Breast epithelium (tissue), 4 donors: ENCODE measurements around the gene CYB5R3. TPM values are rescaled to one million over a fixed set of nuclear protein-coding genes. Genes with fewer than 3 reads are reported as not detected.

Experiments used
- DNase-seq, 2 donors: peaks; one replicate each; pipeline ENCODE4 v3.0.0-alpha.2; 2019; ENCODE audit warnings: low spot score in 2 of 2
- H3K27ac ChIP-seq, 2 donors: fragments of 200-600 bp; sonication (generic) in 1 of 2; one replicate each; pipeline ENCODE4 v1.5.1; 2016 to 2019; ENCODE audit warnings: mild to moderate bottlenecking in 1 of 2
- H3K27me3 ChIP-seq, 2 donors: fragments of 200-600 bp; sonication (generic) in 1 of 2; one replicate each; pipeline versions ENCODE4 v1.5.1 to v1.6.0; 2017 to 2019; ENCODE audit warnings: control low read depth in 1 of 2, mild to moderate bottlenecking in 1 of 2
- H3K36me3 ChIP-seq: fragments of 200-600 bp; one replicate; pipeline ENCODE4 v1.5.1; 2019
- H3K4me1 ChIP-seq, 2 donors: fragments of 200-600 bp; sonication (generic); one replicate each; pipeline ENCODE4 v1.5.1; 2016 to 2019; ENCODE audit warnings: control low read depth in 1 of 2
- H3K4me3 ChIP-seq, 3 donors: fragments of 200-600 bp; sonication (generic); 1 replicate in 2 of 3; 2 replicates in 1 of 3; pipeline ENCODE4 v1.5.1; 2016 to 2019; ENCODE audit warnings: mild to moderate bottlenecking in 3 of 3, moderate library complexity in 2 of 3
- H3K9me3 ChIP-seq, 2 donors: fragments of 200-600 bp; sonication (generic) in 1 of 2; one replicate each; pipeline ENCODE4 v1.5.1; 2016 to 2019; ENCODE audit warnings: control low read depth in 1 of 2
- CTCF ChIP-seq, 3 donors: fragments of 450-650 bp; IDR thresholded peaks; one replicate each; pipeline ENCODE4 v1.5.1; 2016 to 2017; ENCODE audit warnings: antibody characterized with exemption in 3 of 3, mild to moderate bottlenecking in 3 of 3, moderate library complexity in 3 of 3
- POLR2A ChIP-seq: fragments of 450-650 bp; IDR thresholded peaks from one replicate; pipeline ENCODE4 v1.6.1; 2016; ENCODE audit warnings: antibody characterized with exemption, mild to moderate bottlenecking, moderate library complexity
- POLR2AphosphoS5 ChIP-seq, 3 donors: sonication (generic); formaldehyde crosslinking; IDR thresholded peaks; one replicate each; pipeline ENCODE4 v1.6.1; 2017; ENCODE audit warnings: antibody characterized with exemption in 3 of 3
- intact Hi-C: fragments of 100-400 bp; cut with DNase I; formaldehyde crosslinking; loops from one replicate; pipeline ENCODE4 v1.15.1; 2023; ENCODE audit warnings: low total_unique reads
- total RNA-seq, 3 donors: library from RNA; depleted of rRNA; stranded (reverse); fragments of >200 nt; gene quantifications; one replicate each; pipeline ENCODE4 v1.1.0, GENCODE V29; 2016

The CYB5R3 gene
- total RNA-seq, 3 donors from 2014 or later = 56.5 to 248 (median 87.5) TPM

GRCh38 chr22:42637555-42637954, 11.6 kb downstream of the CYB5R3 start:
- no peak overlapping the region for H3K4me3 ChIP-seq
- intact Hi-C loops = no loop called here
- no peaks in the 10 kb centered on the region for H3K36me3 ChIP-seq
- H3K4me1 ChIP-seq = no peaks in the 10 kb centered on the region
- no peaks in the 10 kb centered on the region for H3K27me3 ChIP-seq
- no peak for TF ChIP-seq POLR2A
- no peak for TF ChIP-seq POLR2AphosphoS5 (IDR thresholded peaks at IDR 0.05)
- no peak for TF ChIP-seq CTCF (IDR thresholded peaks at IDR 0.05)
- H3K9me3 ChIP-seq = no peaks in the 10 kb centered on the region
- DNase-seq = no peak
- no peak overlapping the region for H3K27ac ChIP-seq

- Histone ChIP-seq H3K9me3 (no peaks in the 10 kb centered on the region), H3K27ac (no peak overlapping the region), H3K27me3 (no peaks in the 10 kb centered on the region), H3K36me3 (no peaks in the 10 kb centered on the region), H3K4me1 (no peaks in the 10 kb centered on the region), H3K4me3 (no peak overlapping the region)
- no peak for DNase-seq
- TF ChIP-seq POLR2A = no peak
- no peak for TF ChIP-seq POLR2AphosphoS5 (IDR thresholded peaks at IDR 0.05)
- no peak for TF ChIP-seq CTCF (IDR thresholded peaks at IDR 0.05)
- intact Hi-C loops = no loop called here
Measured at GRCh38 chr22:42636506-42636905, 12.7 kb downstream of the CYB5R3 start.

- Histone ChIP-seq H3K36me3 (peaks cover 1% of the 10 kb centered on the region), H3K4me1 (no peaks in the 10 kb centered on the region), H3K27ac (peak overlapping the region in 1 of 2 donors; percentile 67), H3K27me3 (no peaks in the 10 kb centered on the region), H3K4me3 (no peak overlapping the region), H3K9me3 (no peaks in the 10 kb centered on the region)
- DNase-seq = no peak
- TF ChIP-seq CTCF (IDR thresholded peaks at IDR 0.05) = no peak
- TF ChIP-seq POLR2A = no peak
- TF ChIP-seq POLR2AphosphoS5 (IDR thresholded peaks at IDR 0.05) = peak in 1 of 3 donors; percentile 50
- intact Hi-C loops = no loop called here
Measured at GRCh38 chr22:42635531-42635930, 13.7 kb downstream of the CYB5R3 start.

GRCh38 chr22:42633013-42633412, 16.2 kb downstream of the CYB5R3 start:
- no peaks in the 10 kb centered on the region for H3K4me1 ChIP-seq
- H3K27me3 ChIP-seq = no peaks in the 10 kb centered on the region
- no peak for TF ChIP-seq POLR2AphosphoS5 (IDR thresholded peaks at IDR 0.05)
- no peak for TF ChIP-seq POLR2A
- TF ChIP-seq CTCF (IDR thresholded peaks at IDR 0.05) = no peak
- H3K36me3 ChIP-seq = peaks cover 7% of the 10 kb centered on the region
- H3K4me3 ChIP-seq = no peak overlapping the region
- DNase-seq = no peak
- H3K27ac ChIP-seq = no peak overlapping the region
- no peaks in the 10 kb centered on the region for H3K9me3 ChIP-seq
- intact Hi-C loops = no loop called here

DNA sequence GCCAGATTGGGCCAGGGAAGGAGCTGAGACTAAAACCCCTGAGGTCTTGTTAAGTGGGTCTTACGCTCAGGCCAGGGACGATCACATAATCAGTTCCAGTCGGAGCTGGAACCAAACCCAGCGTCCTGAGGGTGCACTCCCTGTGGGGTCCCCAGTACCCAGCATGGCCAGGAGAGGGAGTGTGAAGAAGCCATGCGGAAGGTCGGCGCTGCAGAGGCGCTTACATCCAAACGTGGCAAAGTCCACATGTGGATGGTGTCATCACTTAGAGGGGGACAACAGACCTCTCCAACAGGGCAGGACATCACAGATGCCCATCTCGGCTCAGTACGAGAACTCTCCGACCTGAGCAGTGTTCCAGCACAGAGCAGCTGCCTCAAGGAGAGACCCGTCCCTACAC, 17.1 kb downstream of the CYB5R3 start:
- no peak for TF ChIP-seq CTCF (IDR thresholded peaks at IDR 0.05)
- TF ChIP-seq POLR2AphosphoS5 (IDR thresholded peaks at IDR 0.05) = no peak
- TF ChIP-seq POLR2A = no peak
- H3K27me3 ChIP-seq = no peaks in the 10 kb centered on the region
- no peak overlapping the region for H3K27ac ChIP-seq
- peaks cover 10% of the 10 kb centered on the region for H3K36me3 ChIP-seq
- DNase-seq = no peak
- intact Hi-C loops = no loop called here
- no peaks in the 10 kb centered on the region for H3K9me3 ChIP-seq
- no peak overlapping the region for H3K4me3 ChIP-seq
- no peaks in the 10 kb centered on the region for H3K4me1 ChIP-seq
